Erythroblast (primary cell): ENCODE data around the gene BRCC3.

Experiments
- GATA1 ChIP-seq: IDR thresholded peaks from 2 replicates; pipeline ENCODE4 v1.6.1; 2011; ENCODE audit warnings: low read depth, mild to moderate bottlenecking, control low read depth, low read length, moderate library complexity
- POLR2A ChIP-seq: IDR thresholded peaks from 2 replicates; pipeline ENCODE4 v1.6.1; 2011; ENCODE audit warnings: mild to moderate bottlenecking, low read length

GRCh38 chrX:155127465-155127864 lies 56.2 kb downstream of the BRCC3 start:
- TF ChIP-seq POLR2A (no peak), GATA1 (no peak)
